Osteoblast (primary cell): ENCODE data around the gene MAP1LC3C. TPM values are rescaled to one million over a fixed set of nuclear protein-coding genes. Genes with fewer than 3 reads are reported as not detected.

Experiments used
- DNase-seq: peaks from one replicate; pipeline ENCODE4 v3.0.0; 2011; ENCODE audit warnings: low spot score, mixed read lengths; ENCODE audit not compliant: insufficient read length; ENCODE audit errors: missing footprints
- H2AFZ ChIP-seq: 2 replicates; pipeline ENCODE4 v1.6.0; 2011; ENCODE audit warnings: mild to moderate bottlenecking, low read length
- H3K27ac ChIP-seq: 2 replicates; pipeline ENCODE4 v1.5.1; 2011; ENCODE audit warnings: mild to moderate bottlenecking, low read depth, low read length, moderate library complexity
- H3K27me3 ChIP-seq: 2 replicates; pipeline ENCODE4 v1.6.0; 2012; ENCODE audit warnings: mild to moderate bottlenecking, control low read depth, inconsistent platforms, low read length, moderate library complexity; ENCODE audit not compliant: insufficient read depth
- H3K36me3 ChIP-seq: 2 replicates; pipeline ENCODE4 v1.5.1; 2011; ENCODE audit warnings: mild to moderate bottlenecking, low read length, control low read depth, moderate library complexity; ENCODE audit not compliant: insufficient read depth
- H3K4me1 ChIP-seq: 2 replicates; pipeline ENCODE4 v1.5.1; 2011; ENCODE audit warnings: mild to moderate bottlenecking, low read length, control low read depth, moderate library complexity; ENCODE audit not compliant: insufficient read depth
- H3K4me2 ChIP-seq: 2 replicates; pipeline ENCODE4 v1.6.0; 2011; ENCODE audit warnings: mild to moderate bottlenecking, low read length; ENCODE audit not compliant: insufficient read depth
- H3K4me3 ChIP-seq: fragments of 200-600 bp; sonication (generic); 3 replicates; pipeline ENCODE4 v1.5.1; 2012; ENCODE audit warnings: mild to moderate bottlenecking, low read length, inconsistent platforms; ENCODE audit not compliant: insufficient read depth
- H3K79me2 ChIP-seq: 2 replicates; pipeline ENCODE4 v1.6.0; 2012; ENCODE audit warnings: mild to moderate bottlenecking, low read length, control low read depth, inconsistent platforms; ENCODE audit not compliant: insufficient read depth
- H3K9me3 ChIP-seq: 2 replicates; pipeline ENCODE4 v1.5.1; 2011; ENCODE audit warnings: low read depth, low read length, control low read depth
- H4K20me1 ChIP-seq: 2 replicates; pipeline ENCODE4 v1.6.0; 2012; ENCODE audit warnings: mild to moderate bottlenecking, low read length, control low read depth; ENCODE audit not compliant: insufficient read depth
- CTCF ChIP-seq: IDR thresholded peaks from 2 replicates; pipeline ENCODE4 v1.5.1; 2011; ENCODE audit warnings: mild to moderate bottlenecking, low read depth, low read length, moderate library complexity; ENCODE audit errors: extremely low read depth
- total RNA-seq: library from RNA; depleted of rRNA; stranded (reverse); fragments of >200 nt; gene quantifications from 2 replicates; pipeline ENCODE4 v1.2.3, GENCODE V29; 2012

MAP1LC3C gene
- total RNA-seq, 1 donor, result under 0.01 TPM

GRCh38 chr1:242017580-242018233, 18.8 kb upstream of the MAP1LC3C start:
- Histone ChIP-seq H3K79me2 (no peaks in the 10 kb centered on the region), H3K9me3 (no peaks in the 10 kb centered on the region), H3K36me3 (no peaks in the 10 kb centered on the region), H4K20me1 (no peaks in the 10 kb centered on the region), H3K27ac (no peak overlapping the region), H3K27me3 (no peaks in the 10 kb centered on the region), H2AFZ (no peak overlapping the region), H3K4me3 (no peak overlapping the region), H3K4me2 (no peak overlapping the region), H3K4me1 (no peaks in the 10 kb centered on the region)
- peak; percentile 58 for TF ChIP-seq CTCF
- peak; percentile 58 for DNase-seq

GRCh38 chr1:242016479-242016878, 17.6 kb upstream of the MAP1LC3C start:
- no peak overlapping the region for H3K27ac ChIP-seq
- no peak for DNase-seq
- no peaks in the 10 kb centered on the region for H4K20me1 ChIP-seq
- no peaks in the 10 kb centered on the region for H3K9me3 ChIP-seq
- H2AFZ ChIP-seq, result no peak overlapping the region
- H3K79me2 ChIP-seq, result no peaks in the 10 kb centered on the region
- no peaks in the 10 kb centered on the region for H3K36me3 ChIP-seq
- no peaks in the 10 kb centered on the region for H3K27me3 ChIP-seq
- no peak for TF ChIP-seq CTCF
- no peaks in the 10 kb centered on the region for H3K4me1 ChIP-seq
- no peak overlapping the region for H3K4me2 ChIP-seq
- no peak overlapping the region for H3K4me3 ChIP-seq

GRCh38 chr1:242011894-242012660, 13.2 kb upstream of the MAP1LC3C start:
- no peak for TF ChIP-seq CTCF
- Histone ChIP-seq H3K27me3 (no peaks in the 10 kb centered on the region), H3K36me3 (no peaks in the 10 kb centered on the region), H2AFZ (no peak overlapping the region), H3K79me2 (no peaks in the 10 kb centered on the region), H3K4me3 (no peak overlapping the region), H4K20me1 (no peaks in the 10 kb centered on the region), H3K27ac (no peak overlapping the region), H3K4me2 (no peak overlapping the region), H3K9me3 (no peaks in the 10 kb centered on the region), H3K4me1 (no peaks in the 10 kb centered on the region)
- peak; percentile 36 for DNase-seq

- Histone ChIP-seq H3K4me1 (peaks cover 5% of the 10 kb centered on the region), H3K4me2 (no peak overlapping the region), H3K36me3 (no peaks in the 10 kb centered on the region), H3K27ac (no peak overlapping the region), H2AFZ (no peak overlapping the region), H3K4me3 (no peak overlapping the region), H3K27me3 (no peaks in the 10 kb centered on the region), H3K79me2 (no peaks in the 10 kb centered on the region), H3K9me3 (no peaks in the 10 kb centered on the region), H4K20me1 (no peaks in the 10 kb centered on the region)
- no peak for DNase-seq
- TF ChIP-seq CTCF, result no peak
Measured at GRCh38 chr1:242008826-242009495, 10.1 kb upstream of the MAP1LC3C start.
